Skeletal muscle cell (primary cell): Measurements from ENCODE around the gene DCAF8L2.
"Not testable (repeated sequence)": the region's sequence is repeated elsewhere in the genome, so short reads cannot be mapped to it uniquely, and the experiment has no call there.

Experiments
- DNase-seq: peaks from one replicate; pipeline ENCODE4 v3.0.0-alpha.2; 2010; ENCODE audit warnings: low read depth
- H3K4me3 ChIP-seq: 2 replicates; pipeline ENCODE4 v1.5.1; 2011; ENCODE audit warnings: low read depth, mild to moderate bottlenecking, control low read depth, low read length, moderate library complexity

Gene DCAF8L2

DNA sequence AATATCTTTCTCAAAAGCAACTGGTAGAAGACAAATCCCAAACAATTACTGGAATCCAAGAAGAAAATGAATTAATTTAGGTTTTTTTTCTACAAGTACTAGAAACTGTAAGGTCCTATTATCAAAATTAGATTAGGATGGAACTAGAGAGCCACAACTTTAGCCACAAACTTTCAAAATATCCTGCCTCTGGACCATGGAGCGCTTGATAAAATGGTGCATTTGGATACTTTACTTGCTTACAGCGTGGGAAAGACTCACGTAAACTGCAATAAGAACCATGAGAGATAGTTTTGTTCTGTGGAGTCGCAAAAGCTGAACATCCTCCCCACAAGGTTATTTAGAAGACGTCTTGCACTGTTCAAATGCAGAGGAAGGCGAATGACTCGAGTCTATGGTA is at the start of gene DCAF8L2:
TSS of gene DCAF8L2 (plus strand) at position 301 of the 400 bp plus-strand sequence. CDS start 156,552 bp downstream, outside the sequence.
- H3K4me3 ChIP-seq = no peak within 1 kb of the TSS
- DNase-seq = no peak

DNA sequence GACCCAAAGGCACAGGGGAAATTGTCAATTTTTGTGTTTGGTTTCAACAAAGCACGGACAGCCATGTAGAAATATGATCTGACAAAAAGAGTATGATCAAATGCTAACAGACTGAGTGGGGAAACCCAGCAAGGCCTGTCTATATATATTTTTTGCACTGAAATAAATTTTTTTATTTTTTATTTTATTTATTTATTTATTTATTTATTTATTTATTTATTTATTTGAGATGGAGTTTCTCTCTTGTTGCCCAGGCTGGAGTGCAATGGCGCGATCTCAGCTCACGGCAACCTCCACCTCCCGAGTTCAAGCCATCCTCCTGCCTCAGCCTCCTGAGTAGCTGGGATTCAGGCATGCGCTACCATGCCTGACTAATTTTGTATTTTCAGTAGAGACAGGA is 49.0 kb upstream of the DCAF8L2 start:
- not testable (repeated sequence) for DNase-seq

DNA sequence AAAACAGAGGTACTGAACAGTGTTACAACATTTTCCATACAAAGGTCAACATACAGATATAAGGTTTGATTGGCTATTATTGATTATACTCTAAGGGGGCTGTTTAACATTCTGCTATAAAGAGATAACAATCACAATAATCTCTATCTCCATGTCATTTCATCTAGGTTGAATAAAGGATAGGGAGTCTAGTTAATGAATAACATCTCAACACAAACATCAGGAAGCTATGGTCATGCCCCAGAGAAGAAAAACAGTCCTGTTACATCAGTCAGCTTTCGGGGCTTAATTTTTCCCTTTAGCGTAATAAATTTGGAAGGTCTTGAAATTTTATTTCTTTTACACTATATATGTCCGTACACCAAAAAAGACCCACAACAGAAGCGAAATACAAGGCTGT is 41.5 kb upstream of the DCAF8L2 start:
- no peak overlapping the region for H3K4me3 ChIP-seq
- no peak for DNase-seq

More for the DNA sequence above, 49.0 kb upstream of the DCAF8L2 start:
- not testable (repeated sequence) for H3K4me3 ChIP-seq

DNA sequence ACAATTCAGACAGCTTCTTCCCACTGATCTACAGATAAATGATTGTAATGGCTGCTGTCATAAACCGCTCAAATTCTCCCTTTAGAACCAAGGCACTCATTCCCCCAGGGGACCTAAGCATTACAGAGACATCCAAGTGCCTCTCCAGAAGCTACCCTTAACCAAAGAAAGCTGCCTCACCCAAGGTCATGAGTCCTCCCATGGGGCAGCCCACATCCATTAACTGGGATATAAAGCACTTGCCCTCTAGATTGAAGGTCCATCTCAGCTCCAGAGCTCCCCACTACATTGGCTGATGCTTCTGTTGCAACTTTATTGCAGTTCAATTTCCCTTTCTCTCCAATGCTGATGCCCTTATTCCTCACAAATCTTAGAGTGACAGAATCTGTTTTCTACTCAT is 40.5 kb upstream of the DCAF8L2 start:
- DNase-seq = no peak

DNA sequence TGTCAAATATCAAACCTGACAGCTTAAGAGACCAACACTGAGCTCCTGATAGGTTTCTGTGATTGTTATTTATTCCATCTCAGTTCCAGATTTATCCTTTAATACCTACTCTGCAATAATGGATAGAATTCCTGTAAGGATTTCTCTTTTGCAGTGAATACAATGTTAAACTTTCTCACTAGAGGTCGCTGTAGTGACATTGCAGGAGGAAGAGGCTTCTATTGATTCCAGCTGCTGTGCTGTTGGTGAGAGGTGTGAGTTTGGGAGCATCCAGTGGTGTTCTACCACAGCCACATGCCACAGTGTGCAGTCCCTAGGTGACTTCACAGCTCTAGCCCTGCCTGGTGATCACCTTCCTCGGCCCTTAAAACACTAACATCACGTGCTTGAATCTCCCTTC is 34.6 kb upstream of the DCAF8L2 start:
- no peak for DNase-seq

More for the DNA sequence above, 40.5 kb upstream of the DCAF8L2 start:
- no peak overlapping the region for H3K4me3 ChIP-seq

DNA sequence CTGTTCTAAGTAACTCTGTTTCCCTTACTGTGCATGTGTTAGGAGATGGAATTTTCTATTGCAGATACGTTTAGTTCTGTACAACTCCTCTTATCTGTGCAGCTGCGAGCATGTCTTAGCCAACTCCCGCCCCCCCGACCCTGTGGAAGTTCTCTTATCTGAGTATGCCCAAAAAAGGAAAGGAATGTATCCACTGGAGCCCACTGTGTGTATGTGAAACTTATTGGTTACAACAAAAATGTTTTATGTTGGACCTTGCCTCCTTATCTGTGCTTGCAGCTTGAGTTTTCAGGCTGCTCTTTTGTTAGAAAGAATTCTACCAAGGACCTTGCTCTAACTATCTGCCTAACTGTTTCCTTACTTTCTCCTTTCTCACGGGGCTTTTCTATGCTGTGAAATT is 24.2 kb upstream of the DCAF8L2 start:
- no peak for DNase-seq
- no peak overlapping the region for H3K4me3 ChIP-seq

More for the DNA sequence above, 34.6 kb upstream of the DCAF8L2 start:
- H3K4me3 ChIP-seq = no peak overlapping the region

DNA sequence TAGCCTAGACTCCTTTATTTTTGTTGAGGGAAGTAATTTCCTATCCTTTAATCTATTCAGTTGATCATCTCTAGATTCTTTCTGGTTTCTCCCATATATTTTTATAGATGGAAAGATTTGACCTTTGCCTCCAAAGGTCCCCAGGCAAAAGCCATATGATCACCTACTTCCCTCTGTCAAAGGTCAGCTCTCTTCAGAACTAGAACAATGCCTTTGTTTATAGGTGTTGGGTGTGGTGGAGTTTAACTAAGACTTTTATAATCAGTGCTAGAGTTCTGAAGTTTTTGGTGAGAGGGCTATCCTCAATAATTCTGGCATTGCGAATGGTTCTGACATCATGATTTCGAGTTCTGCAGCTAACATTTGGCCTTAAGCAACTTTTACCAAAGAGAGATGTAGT is 19.0 kb upstream of the DCAF8L2 start:
- DNase-seq = no peak
- no peak overlapping the region for H3K4me3 ChIP-seq

DNA sequence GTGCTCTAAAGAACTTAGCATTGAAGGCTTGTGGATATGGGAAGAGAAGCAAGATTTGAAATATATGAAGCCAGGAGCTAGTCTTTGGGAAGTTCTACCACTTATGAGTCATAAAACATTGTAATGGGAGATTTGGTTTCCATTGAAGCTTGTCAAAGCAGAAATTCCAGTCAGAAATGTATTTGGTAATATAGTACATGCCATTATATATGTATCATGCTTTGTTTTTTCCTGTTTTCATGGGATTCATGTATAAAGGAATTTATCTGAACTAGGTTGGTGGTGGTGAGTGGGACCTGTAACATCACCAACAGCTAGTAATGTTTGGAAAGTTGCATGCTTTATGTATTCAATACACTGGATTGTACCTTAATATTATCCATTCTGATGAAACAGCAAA is 14.6 kb upstream of the DCAF8L2 start:
- DNase-seq = no peak

DNA sequence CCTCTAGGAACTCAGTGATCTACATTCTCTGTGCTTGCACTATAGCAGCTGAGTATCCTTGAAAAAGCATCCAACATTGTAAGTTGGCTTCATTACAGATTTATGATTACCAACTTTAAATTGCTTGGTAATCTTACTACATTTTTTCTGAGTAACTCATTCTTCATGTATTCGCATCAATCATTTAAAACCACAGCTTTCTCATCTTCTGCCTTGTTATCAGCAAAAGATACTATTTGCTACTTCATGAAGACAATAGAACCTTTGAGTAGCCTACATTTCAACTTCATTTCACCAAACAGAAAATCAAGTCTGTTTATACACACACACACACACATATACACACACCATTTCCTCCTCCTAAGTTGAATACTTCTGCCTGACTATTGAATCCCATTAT is 6.2 kb upstream of the DCAF8L2 start:
- no peak overlapping the region for H3K4me3 ChIP-seq
- no peak for DNase-seq

More for the DNA sequence above, 14.6 kb upstream of the DCAF8L2 start:
- H3K4me3 ChIP-seq = no peak overlapping the region

DNA sequence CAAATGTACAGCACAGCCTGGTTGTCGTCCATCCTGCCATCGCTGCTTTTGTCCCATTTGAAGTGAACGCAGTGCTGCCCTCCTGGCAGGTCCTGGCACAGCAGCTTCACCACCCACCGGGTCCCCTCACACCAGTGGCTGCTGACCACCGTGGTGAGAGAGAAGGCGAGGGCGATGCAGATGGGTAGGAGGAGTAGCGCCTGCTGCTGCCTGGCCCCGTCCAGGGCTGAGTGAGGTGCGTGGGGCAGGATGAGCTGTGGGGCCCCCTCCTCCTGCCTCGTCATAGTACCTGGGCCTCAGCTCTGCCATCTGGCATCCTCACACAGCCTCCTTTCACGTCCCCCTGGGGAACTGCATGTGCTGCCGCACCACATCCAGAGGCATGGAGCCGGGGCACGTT is 1.8 kb downstream of the DCAF8L2 start:
- no peak for DNase-seq

DNA sequence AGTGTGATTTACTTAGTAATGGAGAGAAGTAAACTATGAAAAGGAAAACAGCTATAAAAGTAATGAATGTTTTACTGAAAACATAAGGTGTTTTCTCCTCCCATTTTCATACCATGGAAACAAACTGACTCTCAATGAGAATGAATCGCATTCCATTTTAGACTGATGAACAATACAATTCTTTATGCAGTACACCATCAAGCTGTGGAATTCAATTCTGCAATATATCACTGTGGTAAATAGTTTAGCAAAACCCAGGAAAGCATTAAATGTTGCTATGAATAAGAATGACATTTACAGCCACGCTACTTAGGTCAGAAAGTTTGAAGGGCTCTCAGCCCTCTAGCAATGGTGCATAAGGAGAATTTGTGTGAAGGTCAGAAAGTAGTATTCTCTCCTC is 7.4 kb downstream of the DCAF8L2 start:
- no peak overlapping the region for H3K4me3 ChIP-seq
- DNase-seq = no peak

More for the DNA sequence above, 1.8 kb downstream of the DCAF8L2 start:
- H3K4me3 ChIP-seq = no peak overlapping the region

DNA sequence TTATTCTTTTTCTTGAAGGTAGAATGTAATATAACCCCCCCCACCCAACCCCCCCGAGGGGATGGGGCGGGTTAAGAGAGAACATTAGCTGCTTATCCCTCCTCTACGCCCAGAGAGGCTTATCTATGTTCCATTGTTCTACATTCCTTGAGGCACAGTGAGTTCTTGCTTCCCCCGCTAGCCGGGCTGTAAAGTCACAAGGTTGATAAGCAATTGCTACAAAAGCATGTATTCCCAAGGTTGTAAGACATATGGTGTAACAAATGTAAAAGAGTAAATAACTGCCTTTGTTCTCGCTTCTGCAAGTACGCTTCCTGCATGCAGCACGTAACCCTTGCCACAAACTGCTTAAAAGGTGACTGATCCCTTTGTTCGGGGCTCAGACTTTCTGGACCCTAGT is 8.2 kb downstream of the DCAF8L2 start:
- H3K4me3 ChIP-seq = no peak overlapping the region
- DNase-seq = no peak

DNA sequence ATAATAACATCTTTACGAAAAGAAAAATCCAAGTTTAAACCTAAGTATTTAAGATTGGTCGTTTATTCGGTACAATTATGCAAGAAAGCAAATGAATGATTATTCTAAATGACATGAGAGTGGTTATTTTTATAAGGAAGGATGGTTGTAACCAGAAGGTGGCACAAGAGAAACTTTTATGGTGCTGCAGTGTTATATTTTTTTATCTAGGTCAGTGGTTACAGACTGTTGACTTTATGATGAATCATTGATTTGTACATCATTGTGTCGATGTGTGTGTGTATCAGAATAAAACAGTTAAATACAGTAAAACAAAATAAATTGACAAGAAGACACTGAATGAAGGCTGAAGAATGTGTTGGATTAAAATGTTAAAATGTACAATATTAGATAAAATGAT is 9.8 kb downstream of the DCAF8L2 start:
- peak; percentile 12 for DNase-seq
- no peak overlapping the region for H3K4me3 ChIP-seq

DNA sequence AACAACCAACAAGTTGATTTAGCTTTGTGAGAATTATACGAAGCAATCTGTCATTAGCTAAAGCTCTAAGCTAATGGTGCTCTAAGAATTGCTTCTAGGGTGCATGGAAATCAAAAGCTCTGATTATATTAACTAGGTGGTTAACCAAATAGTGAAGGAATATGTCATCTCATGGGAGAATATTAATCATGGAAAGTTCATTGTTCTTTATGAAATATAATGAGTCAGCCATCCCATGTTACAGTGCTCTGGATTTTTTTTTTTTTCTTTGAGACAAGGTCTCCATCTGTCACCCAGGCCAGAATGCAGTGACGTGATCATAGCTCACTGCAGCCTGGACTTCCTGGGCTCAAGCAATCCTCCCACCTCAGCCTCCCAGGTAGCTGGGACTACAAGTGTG is 10.5 kb downstream of the DCAF8L2 start:
- no peak overlapping the region for H3K4me3 ChIP-seq
- DNase-seq = no peak

DNA sequence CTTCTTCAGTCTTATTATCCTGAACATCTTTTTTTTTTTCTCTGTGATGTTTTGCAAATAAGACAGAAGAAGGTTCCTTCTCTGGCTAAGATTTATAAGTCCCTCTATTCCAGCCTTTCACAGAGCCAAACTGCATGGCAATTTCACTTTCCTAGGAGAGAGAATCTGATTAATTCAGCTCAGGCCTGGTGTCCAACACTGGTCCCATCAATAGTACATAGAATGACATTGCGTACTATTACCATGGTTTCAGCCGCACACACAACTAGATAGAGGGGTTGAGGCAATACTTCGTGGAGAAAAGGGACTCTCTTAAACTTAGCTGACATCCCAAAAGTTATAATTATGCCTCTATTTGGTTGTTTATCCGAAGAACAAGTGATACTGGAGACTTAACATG is 18.5 kb downstream of the DCAF8L2 start:
- no peak for DNase-seq
- H3K4me3 ChIP-seq = no peak overlapping the region

DNA sequence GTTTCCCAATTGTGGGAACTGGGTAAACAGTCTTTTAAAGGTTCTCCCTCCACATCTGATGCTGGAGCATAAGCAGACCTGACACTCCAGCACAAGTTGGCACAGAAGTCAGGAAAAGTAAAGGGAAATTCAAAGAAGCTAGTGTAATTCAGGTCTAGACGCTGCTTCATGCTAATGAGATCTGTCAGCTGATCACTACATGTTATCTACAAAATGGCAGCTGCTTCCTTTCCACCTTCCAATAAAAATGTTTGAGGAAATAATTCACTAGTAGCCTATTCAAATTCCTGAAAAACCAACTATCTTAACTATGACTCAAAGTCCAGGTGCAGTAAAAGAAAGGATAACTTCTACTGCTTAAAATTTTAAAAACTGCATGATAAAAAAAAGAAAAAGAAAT is 29.3 kb downstream of the DCAF8L2 start:
- no peak overlapping the region for H3K4me3 ChIP-seq
- no peak for DNase-seq

DNA sequence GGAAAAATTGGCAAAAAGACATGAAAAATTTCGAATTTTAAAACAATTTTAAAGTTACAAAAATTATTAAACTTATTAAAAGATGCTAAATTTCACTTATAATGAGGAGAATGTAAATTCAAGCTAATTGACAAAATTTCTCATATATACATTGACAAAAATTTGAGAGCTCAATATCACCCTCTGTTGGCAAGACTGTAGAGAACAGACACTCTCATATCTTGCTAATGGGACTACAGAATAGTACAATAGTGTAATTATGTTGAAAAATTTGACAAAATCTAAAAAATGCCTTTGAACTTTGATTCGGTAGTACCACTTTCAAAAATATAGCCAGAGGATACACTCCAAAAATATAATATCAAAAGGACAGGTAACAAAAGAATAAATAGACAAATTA is 29.8 kb downstream of the DCAF8L2 start:
- H3K4me3 ChIP-seq = no peak overlapping the region
- DNase-seq = no peak

DNA sequence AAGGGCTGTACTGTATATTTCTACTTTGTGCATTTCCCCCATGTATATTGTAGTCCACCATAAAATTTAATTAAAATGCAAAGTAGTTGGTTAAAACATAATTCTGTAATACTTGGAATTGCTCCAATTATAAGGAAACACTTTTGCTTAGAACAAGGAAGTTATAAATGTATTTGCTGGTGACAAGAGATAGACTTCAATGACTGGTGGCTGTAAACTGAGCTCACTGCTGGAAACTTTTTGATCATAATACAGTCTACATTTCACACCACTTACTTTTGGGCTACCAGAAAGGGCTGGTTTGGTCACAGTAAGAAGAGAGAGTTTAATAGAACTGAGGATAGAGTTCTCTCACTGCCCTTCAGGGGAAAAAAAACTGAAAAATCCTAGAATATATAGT is 32.7 kb downstream of the DCAF8L2 start:
- DNase-seq = no peak
- no peak overlapping the region for H3K4me3 ChIP-seq

DNA sequence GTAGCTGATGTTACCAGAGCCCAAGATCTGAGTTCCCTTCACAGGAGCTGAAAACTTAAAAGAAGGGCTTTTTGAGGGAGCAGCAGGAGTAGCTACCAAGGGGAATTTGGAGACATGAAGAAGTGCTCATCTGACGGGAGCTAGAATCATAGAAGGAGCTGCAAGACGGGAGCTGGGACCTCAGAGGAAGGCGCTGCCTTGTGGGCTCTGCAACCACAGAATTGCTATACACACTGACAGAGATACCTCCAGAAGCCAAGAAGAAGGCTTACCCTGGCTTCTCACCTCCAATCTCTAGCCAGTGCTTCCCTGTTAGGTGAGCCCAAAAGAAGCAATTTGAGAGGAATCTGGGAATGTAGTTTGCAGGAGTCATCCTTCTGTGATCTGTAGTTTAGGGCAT is 35.9 kb downstream of the DCAF8L2 start:
- no peak for DNase-seq
- H3K4me3 ChIP-seq = no peak overlapping the region

DNA sequence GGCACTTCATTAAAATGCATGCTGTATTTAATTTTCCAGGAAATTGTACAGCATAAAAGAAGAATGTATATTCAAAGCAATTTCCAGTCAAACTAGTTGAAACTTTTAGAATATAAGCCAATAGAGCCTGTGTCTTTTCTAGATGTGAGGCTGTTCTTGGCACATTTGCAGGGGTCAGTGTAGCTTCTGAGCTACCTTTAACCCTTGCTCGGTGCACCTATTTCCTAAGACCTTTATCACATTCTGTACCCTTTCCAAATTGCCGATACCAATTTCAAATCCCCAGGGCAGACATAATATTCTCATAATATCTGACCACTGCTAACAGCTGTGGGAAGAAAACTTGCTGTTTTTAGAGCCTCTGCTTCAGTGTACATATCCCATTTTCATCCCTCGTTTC is 43.2 kb downstream of the DCAF8L2 start:
- no peak overlapping the region for H3K4me3 ChIP-seq
- no peak for DNase-seq

DNA sequence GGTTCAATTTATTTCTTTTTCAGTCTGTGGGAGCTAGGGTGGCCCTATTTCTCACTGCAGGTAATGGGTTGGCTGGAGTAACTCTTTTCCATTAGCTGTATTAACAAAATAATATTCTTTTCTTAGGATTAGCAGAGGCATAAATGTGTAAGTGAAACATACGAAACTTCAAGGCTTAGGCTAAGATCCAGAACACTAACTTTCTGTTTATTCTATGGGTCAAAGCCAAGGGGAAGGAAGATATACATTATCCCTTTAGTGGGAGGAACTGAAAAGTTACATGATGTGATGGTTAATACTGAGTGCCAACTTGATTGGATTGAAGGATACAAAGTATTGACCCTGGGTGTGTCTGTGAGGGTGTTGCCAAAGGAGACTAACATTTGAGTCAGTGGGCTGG is 66.4 kb downstream of the DCAF8L2 start:
- H3K4me3 ChIP-seq = no peak overlapping the region
- no peak for DNase-seq

DNA sequence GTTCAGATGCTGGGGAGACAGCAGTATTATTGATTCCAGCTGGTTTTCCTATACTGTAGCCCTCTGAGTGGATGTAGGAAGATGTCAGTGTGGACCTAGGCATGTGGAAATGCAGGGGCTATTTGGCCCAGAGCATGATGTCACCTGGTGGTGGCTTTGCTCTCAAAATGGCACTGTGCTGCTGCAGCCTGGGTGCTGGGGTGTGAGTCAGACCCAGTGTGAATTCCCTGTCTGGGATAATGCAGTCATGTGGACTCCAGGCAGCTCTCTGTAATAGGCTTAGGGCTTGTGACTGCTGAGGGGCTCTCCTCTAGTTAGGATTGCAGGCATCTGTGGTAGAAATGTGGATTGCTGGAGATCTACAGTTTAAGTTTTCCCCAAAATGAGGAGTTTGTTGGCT is 70.7 kb downstream of the DCAF8L2 start:
- no peak for DNase-seq
- H3K4me3 ChIP-seq = no peak overlapping the region
